PC-9 (cell line): ENCODE results near the gene ELF3.

Experiments used
- CTCF ChIP-seq: fragments of 200-600 bp; sonication (generic); conservative IDR thresholded peaks from 2 replicates; pipeline ENCODE4 v1.6.1; 2017; ENCODE audit warnings: mixed run types, antibody characterized with exemption, mild to moderate bottlenecking, moderate library complexity
- EZH2 ChIP-seq: fragments of 200-600 bp; sonication (generic); IDR thresholded peaks from 2 replicates; pipeline ENCODE4 v1.8.0; 2017; ENCODE audit warnings: antibody characterized with exemption, low read depth

DNA sequence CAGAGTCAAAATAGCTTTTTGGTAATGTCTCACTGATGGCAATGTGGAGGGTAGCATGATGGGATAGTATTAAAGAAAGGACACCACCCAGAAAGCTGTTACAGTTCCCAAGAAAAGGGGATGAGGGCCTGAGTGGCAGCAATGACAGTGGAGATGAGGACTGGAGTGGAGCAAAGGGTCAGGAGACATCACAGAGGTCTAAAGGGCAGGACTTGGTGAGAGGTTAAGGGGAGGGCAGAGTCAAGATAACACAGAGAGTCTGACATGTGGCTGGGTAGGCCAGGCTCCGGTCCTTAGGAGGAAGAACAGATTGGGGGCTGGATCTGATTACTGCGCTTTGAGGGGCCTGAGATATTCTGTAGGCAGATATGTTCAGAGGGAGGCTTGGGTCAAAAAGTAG lies 19.3 kb downstream of the ELF3 start:
- no peak for TF ChIP-seq CTCF
- TF ChIP-seq EZH2: no peak
